Measurements from ENCODE around the gene METTL3. TPM values are rescaled to one million over a fixed set of nuclear protein-coding genes. Genes with fewer than 3 reads are reported as not detected.

The METTL3 gene
- total and polyA plus RNA-seq, 2 of the 13 experiments (the other 11 are each of a cell fraction or from before 2014, with no cell fraction given), result 123 to 130 TPM

DNA sequence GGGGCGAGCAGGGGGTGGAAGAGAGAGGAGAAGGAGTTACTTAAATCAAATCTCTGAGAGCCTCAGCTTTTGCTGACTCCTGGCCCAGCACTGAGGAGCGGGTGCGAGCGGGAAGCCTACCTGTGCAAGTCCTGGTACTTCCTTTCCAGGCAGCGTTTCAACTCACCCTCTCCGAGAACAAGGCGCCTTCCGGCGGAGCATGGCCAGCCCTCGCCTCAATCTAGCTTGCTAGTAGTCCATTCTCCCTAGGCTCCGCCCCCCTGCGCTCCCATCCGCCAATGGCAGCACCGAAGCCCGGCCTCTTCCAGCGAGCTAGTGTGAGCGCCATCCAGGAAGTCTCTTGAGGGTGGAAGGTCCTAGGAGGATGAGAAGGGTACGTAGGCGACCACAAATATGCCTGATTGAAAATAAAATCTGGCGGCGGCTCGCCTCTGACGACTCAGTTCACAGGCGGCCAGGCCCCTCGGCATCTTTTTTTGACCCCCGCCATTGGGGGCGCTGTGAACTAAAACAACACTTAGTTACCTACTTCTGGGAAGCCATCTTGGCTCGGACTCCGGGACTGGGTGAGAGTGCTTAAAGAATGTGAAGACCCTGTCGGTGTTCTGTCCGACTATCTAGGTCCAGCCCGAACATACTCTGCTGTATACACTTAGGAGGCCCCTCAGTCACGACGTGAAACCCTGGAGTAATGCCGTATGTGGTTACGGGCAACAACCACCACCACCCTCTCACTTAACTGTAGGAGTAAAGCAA lies 55.0 kb downstream of the METTL3 start, which contains the start of gene CHD8 (continued):
- TF ChIP-seq, protein P1, sequence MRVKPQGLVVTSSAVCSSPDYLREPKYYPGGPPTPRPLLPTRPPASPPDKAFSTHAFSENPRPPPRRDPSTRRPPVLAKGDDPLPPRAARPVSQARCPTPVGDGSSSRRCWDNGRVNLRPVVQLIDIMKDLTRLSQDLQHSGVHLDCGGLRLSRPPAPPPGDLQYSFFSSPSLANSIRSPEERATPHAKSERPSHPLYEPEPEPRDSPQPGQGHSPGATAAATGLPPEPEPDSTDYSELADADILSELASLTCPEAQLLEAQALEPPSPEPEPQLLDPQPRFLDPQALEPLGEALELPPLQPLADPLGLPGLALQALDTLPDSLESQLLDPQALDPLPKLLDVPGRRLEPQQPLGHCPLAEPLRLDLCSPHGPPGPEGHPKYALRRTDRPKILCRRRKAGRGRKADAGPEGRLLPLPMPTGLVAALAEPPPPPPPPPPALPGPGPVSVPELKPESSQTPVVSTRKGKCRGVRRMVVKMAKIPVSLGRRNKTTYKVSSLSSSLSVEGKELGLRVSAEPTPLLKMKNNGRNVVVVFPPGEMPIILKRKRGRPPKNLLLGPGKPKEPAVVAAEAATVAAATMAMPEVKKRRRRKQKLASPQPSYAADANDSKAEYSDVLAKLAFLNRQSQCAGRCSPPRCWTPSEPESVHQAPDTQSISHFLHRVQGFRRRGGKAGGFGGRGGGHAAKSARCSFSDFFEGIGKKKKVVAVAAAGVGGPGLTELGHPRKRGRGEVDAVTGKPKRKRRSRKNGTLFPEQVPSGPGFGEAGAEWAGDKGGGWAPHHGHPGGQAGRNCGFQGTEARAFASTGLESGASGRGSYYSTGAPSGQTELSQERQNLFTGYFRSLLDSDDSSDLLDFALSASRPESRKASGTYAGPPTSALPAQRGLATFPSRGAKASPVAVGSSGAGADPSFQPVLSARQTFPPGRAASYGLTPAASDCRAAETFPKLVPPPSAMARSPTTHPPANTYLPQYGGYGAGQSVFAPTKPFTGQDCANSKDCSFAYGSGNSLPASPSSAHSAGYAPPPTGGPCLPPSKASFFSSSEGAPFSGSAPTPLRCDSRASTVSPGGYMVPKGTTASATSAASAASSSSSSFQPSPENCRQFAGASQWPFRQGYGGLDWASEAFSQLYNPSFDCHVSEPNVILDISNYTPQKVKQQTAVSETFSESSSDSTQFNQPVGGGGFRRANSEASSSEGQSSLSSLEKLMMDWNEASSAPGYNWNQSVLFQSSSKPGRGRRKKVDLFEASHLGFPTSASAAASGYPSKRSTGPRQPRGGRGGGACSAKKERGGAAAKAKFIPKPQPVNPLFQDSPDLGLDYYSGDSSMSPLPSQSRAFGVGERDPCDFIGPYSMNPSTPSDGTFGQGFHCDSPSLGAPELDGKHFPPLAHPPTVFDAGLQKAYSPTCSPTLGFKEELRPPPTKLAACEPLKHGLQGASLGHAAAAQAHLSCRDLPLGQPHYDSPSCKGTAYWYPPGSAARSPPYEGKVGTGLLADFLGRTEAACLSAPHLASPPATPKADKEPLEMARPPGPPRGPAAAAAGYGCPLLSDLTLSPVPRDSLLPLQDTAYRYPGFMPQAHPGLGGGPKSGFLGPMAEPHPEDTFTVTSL (CRISPR knock-in tag; IDR thresholded peaks at IDR 0.05; ENCODE audit: borderline replicate concordance), result peak; percentile 30; the same call in 1 of the 2 replicates
- TF ChIP-seq NFYC (CRISPR knock-in tag; IDR thresholded peaks at IDR 0.05) (peak; percentile 98), FOXA1 (IDR thresholded peaks at IDR 0.05) (no peak), FOXA1 (CRISPR knock-in tag; IDR thresholded peaks at IDR 0.05) (no peak; the same call in 1 of the 2 replicates), MTA1 (CRISPR knock-in tag; IDR thresholded peaks at IDR 0.05; ENCODE audit: borderline replicate concordance) (no peak; the same call in 1 of the 2 replicates), ZBTB42 (CRISPR knock-in tag; IDR thresholded peaks at IDR 0.05) (no peak), HOXA5 (CRISPR knock-in tag; IDR thresholded peaks at IDR 0.05) (peak; percentile 39; the same call in 1 of the 2 replicates), SMYD3 (CRISPR knock-in tag; IDR thresholded peaks at IDR 0.05) (0 out of 2 replicates have a peak, but pooled peaks have one; percentile 5), NCOA2 (CRISPR knock-in tag; IDR thresholded peaks at IDR 0.05) (peak; percentile 28; the same call in 1 of the 2 replicates), ZNF577 (CRISPR knock-in tag; IDR thresholded peaks at IDR 0.05; ENCODE audit: borderline replicate concordance, low read depth) (no peak)
- TF ChIP-seq, protein P2, sequence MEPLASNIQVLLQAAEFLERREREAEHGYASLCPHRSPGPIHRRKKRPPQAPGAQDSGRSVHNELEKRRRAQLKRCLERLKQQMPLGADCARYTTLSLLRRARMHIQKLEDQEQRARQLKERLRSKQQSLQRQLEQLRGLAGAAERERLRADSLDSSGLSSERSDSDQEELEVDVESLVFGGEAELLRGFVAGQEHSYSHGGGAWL (CRISPR knock-in tag; IDR thresholded peaks at IDR 0.05), result peak; percentile 45; the same call in 1 of the 2 replicates
- TF ChIP-seq, protein P3, sequence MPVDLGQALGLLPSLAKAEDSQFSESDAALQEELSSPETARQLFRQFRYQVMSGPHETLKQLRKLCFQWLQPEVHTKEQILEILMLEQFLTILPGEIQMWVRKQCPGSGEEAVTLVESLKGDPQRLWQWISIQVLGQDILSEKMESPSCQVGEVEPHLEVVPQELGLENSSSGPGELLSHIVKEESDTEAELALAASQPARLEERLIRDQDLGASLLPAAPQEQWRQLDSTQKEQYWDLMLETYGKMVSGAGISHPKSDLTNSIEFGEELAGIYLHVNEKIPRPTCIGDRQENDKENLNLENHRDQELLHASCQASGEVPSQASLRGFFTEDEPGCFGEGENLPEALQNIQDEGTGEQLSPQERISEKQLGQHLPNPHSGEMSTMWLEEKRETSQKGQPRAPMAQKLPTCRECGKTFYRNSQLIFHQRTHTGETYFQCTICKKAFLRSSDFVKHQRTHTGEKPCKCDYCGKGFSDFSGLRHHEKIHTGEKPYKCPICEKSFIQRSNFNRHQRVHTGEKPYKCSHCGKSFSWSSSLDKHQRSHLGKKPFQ (CRISPR knock-in tag; IDR thresholded peaks at IDR 0.05; ENCODE audit: insufficient replicate concordance), result peak; percentile 41
- TF ChIP-seq, protein P4, sequence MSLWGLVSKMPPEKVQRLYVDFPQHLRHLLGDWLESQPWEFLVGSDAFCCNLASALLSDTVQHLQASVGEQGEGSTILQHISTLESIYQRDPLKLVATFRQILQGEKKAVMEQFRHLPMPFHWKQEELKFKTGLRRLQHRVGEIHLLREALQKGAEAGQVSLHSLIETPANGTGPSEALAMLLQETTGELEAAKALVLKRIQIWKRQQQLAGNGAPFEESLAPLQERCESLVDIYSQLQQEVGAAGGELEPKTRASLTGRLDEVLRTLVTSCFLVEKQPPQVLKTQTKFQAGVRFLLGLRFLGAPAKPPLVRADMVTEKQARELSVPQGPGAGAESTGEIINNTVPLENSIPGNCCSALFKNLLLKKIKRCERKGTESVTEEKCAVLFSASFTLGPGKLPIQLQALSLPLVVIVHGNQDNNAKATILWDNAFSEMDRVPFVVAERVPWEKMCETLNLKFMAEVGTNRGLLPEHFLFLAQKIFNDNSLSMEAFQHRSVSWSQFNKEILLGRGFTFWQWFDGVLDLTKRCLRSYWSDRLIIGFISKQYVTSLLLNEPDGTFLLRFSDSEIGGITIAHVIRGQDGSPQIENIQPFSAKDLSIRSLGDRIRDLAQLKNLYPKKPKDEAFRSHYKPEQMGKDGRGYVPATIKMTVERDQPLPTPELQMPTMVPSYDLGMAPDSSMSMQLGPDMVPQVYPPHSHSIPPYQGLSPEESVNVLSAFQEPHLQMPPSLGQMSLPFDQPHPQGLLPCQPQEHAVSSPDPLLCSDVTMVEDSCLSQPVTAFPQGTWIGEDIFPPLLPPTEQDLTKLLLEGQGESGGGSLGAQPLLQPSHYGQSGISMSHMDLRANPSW (CRISPR knock-in tag; IDR thresholded peaks at IDR 0.05; ENCODE audit: borderline replicate concordance), result peak; percentile 97
- TF ChIP-seq, protein P5, sequence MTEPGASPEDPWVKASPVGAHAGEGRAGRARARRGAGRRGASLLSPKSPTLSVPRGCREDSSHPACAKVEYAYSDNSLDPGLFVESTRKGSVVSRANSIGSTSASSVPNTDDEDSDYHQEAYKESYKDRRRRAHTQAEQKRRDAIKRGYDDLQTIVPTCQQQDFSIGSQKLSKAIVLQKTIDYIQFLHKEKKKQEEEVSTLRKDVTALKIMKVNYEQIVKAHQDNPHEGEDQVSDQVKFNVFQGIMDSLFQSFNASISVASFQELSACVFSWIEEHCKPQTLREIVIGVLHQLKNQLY (CRISPR knock-in tag; IDR thresholded peaks at IDR 0.05), result peak; percentile 10
- TF ChIP-seq, protein P6, sequence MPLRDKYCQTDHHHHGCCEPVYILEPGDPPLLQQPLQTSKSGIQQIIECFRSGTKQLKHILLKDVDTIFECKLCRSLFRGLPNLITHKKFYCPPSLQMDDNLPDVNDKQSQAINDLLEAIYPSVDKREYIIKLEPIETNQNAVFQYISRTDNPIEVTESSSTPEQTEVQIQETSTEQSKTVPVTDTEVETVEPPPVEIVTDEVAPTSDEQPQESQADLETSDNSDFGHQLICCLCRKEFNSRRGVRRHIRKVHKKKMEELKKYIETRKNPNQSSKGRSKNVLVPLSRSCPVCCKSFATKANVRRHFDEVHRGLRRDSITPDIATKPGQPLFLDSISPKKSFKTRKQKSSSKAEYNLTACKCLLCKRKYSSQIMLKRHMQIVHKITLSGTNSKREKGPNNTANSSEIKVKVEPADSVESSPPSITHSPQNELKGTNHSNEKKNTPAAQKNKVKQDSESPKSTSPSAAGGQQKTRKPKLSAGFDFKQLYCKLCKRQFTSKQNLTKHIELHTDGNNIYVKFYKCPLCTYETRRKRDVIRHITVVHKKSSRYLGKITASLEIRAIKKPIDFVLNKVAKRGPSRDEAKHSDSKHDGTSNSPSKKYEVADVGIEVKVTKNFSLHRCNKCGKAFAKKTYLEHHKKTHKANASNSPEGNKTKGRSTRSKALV (CRISPR knock-in tag; IDR thresholded peaks at IDR 0.05), result peak; percentile 35; the same call in 1 of the 2 replicates
